ENCODE measurements around the gene FLCN. TPM values are rescaled to one million over a fixed set of nuclear protein-coding genes. Genes with fewer than 3 reads are reported as not detected.

The FLCN gene
- total and polyA plus RNA-seq, 4 donors: 8.5 to 46.7 (median 28.4) TPM

DNA sequence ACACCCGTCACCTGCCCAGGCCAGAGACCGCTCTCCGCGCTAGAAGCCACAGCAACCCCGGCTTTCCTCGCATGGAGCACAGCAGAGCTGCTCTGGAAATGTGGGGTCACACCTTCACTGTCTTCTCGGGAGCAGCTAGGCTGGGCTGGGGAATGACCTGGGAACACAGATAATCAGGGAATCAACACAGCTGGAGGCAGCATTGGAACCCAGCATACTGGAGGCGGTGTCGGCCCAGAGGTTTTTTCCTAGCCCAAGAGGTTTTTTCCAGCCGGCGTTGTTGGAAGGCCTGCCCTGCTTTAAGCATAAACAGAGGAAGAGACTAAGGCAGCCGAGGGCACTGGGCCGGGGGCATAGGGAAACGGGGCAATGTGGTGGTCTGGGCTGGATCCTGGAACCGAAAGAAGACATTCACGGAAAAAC lies 30.0 kb downstream of the FLCN start:
- no peak for DNase-seq (ENCODE audit: low spot score)
- Histone ChIP-seq H3K4me3 (ENCODE audit: low read depth in 1 of 3, low read length in 3 of 3) (peak overlapping the region in 1 of 3 donors; percentile 20), H3K9ac (ENCODE audit: low read depth in 1 of 2, low read length in 2 of 2) (no peak overlapping the region), H3K4me1 (ENCODE audit: control insufficient read depth in 4 of 4, insufficient read depth in 4 of 4, low read length in 3 of 4) (peaks cover 9 to 28% (median 21%) of the 10 kb centered on the region in 4 donors), H3K27ac (ENCODE audit: low read depth in 1 of 2, low read length in 2 of 2) (peak overlapping the region; percentile 81 to 93), H3K9me3 (ENCODE audit: control insufficient read depth in 4 of 4, low read length in 3 of 4) (no peaks in the 10 kb centered on the region), H3K27me3 (ENCODE audit: control insufficient read depth in 4 of 4, insufficient read depth in 4 of 4, low read length in 3 of 4) (no peaks in the 10 kb centered on the region), H3K36me3 (ENCODE audit: control insufficient read depth in 4 of 4, insufficient read depth in 3 of 4, low read depth in 1 of 4, low read length in 3 of 4) (peaks cover 1 to 13% (median 8%) of the 10 kb centered on the region in 4 donors)
- TF ChIP-seq CTCF (IDR thresholded peaks at IDR 0.05; ENCODE audit: low read depth, low read length, missing input control) (no peak), SP1 (IDR thresholded peaks at IDR 0.05) (no peak), HNF4A (conservative IDR thresholded peaks at IDR 0.05) (no peak), REST (IDR thresholded peaks at IDR 0.05) (no peak), JUND (IDR thresholded peaks at IDR 0.05) (no peak), FOXA1 (IDR thresholded peaks at IDR 0.05) (no peak), TAF1 (conservative IDR thresholded peaks at IDR 0.05) (no peak), RAD21 (IDR thresholded peaks at IDR 0.05) (no peak), YY1 (IDR thresholded peaks at IDR 0.05) (no peak), EGR1 (IDR thresholded peaks at IDR 0.05; ENCODE audit: low read depth in 2 of 2) (no peak), FOXA2 (IDR thresholded peaks at IDR 0.05) (no peak), HNF4G (IDR thresholded peaks at IDR 0.05) (no peak), NR2F2 (IDR thresholded peaks at IDR 0.05) (no peak), RXRA (IDR thresholded peaks at IDR 0.05) (no peak), GABPA (IDR thresholded peaks at IDR 0.05 in 1 of 2, conservative IDR thresholded peaks at IDR 0.05 in 1 of 2) (no peak)
- TF ChIP-seq, protein P1, sequence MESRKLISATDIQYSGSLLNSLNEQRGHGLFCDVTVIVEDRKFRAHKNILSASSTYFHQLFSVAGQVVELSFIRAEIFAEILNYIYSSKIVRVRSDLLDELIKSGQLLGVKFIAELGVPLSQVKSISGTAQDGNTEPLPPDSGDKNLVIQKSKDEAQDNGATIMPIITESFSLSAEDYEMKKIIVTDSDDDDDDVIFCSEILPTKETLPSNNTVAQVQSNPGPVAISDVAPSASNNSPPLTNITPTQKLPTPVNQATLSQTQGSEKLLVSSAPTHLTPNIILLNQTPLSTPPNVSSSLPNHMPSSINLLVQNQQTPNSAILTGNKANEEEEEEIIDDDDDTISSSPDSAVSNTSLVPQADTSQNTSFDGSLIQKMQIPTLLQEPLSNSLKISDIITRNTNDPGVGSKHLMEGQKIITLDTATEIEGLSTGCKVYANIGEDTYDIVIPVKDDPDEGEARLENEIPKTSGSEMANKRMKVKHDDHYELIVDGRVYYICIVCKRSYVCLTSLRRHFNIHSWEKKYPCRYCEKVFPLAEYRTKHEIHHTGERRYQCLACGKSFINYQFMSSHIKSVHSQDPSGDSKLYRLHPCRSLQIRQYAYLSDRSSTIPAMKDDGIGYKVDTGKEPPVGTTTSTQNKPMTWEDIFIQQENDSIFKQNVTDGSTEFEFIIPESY (IDR thresholded peaks at IDR 0.05): no peak
- TF ChIP-seq, protein P2, sequence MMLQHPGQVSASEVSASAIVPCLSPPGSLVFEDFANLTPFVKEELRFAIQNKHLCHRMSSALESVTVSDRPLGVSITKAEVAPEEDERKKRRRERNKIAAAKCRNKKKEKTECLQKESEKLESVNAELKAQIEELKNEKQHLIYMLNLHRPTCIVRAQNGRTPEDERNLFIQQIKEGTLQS (IDR thresholded peaks at IDR 0.05): no peak
- TF ChIP-seq, protein P3, sequence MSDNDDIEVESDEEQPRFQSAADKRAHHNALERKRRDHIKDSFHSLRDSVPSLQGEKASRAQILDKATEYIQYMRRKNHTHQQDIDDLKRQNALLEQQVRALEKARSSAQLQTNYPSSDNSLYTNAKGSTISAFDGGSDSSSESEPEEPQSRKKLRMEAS (IDR thresholded peaks at IDR 0.05): no peak
- WGBS: 40% methylated on average over 16 of the region's 16 CpGs
